H9 (cell line): ENCODE measurements around the gene CHI3L2. TPM values are rescaled to one million over a fixed set of nuclear protein-coding genes. Genes with fewer than 3 reads are reported as not detected.

Source experiments
- DNase-seq: peaks from one replicate; pipeline ENCODE4 v3.0.0-alpha.2; 2017
- H2AFZ ChIP-seq: one replicate; pipeline ENCODE4 v1.6.1; 2013; ENCODE audit warnings: mild to moderate bottlenecking, low read length, control low read depth, moderate library complexity
- H2AK5ac ChIP-seq: 2 replicates; pipeline ENCODE4 v1.6.1; 2013; ENCODE audit warnings: low read length, control low read depth, mixed read lengths; ENCODE audit not compliant: insufficient read length
- H2BK120ac ChIP-seq: one replicate; pipeline ENCODE4 v1.6.1; 2013; ENCODE audit warnings: low read depth, mild to moderate bottlenecking, low read length, control low read depth, inconsistent platforms; ENCODE audit not compliant: poor library complexity, severe bottlenecking
- H2BK12ac ChIP-seq: 2 replicates; pipeline ENCODE4 v1.6.1; 2013; ENCODE audit warnings: low read length, control low read depth, mixed read lengths, low read depth; ENCODE audit not compliant: insufficient read length
- H2BK15ac ChIP-seq: 2 replicates; pipeline ENCODE4 v1.6.1; 2013; ENCODE audit warnings: low read depth, low read length, control low read depth
- H2BK20ac ChIP-seq: one replicate; pipeline ENCODE4 v1.6.1; 2013; ENCODE audit warnings: low read depth, mild to moderate bottlenecking, low read length, control low read depth, inconsistent platforms; ENCODE audit not compliant: poor library complexity, severe bottlenecking
- H2BK5ac ChIP-seq: 2 replicates; pipeline ENCODE4 v1.6.1; 2013; ENCODE audit warnings: low read length, control low read depth, mixed read lengths; ENCODE audit not compliant: insufficient read length
- H3K14ac ChIP-seq: 2 replicates; pipeline ENCODE4 v1.6.1; 2013; ENCODE audit warnings: low read length, control low read depth; ENCODE audit not compliant: insufficient read depth
- H3K18ac ChIP-seq: 2 replicates; pipeline ENCODE4 v1.6.1; 2013; ENCODE audit warnings: low read depth, mild to moderate bottlenecking, mixed read lengths, low read length, control low read depth; ENCODE audit not compliant: insufficient read length
- H3K23ac ChIP-seq: 2 replicates; pipeline ENCODE4 v1.6.1; 2013; ENCODE audit warnings: low read length, control low read depth, mixed read lengths, low read depth; ENCODE audit not compliant: insufficient read length
- H3K23me2 ChIP-seq: 2 replicates; pipeline ENCODE4 v1.6.1; 2013; ENCODE audit warnings: low read depth, mild to moderate bottlenecking, mixed read lengths, low read length, control low read depth; ENCODE audit not compliant: insufficient read length, poor library complexity, severe bottlenecking
- H3K27ac ChIP-seq: 2 replicates; pipeline ENCODE4 v1.5.1; 2013; ENCODE audit warnings: low read length, control low read depth, mixed read lengths, low read depth; ENCODE audit not compliant: insufficient read length
- H3K27me3 ChIP-seq: 2 replicates; pipeline ENCODE4 v1.6.1; 2013; ENCODE audit warnings: low read length, control low read depth, inconsistent platforms; ENCODE audit not compliant: insufficient read depth
- H3K4ac ChIP-seq: 2 replicates; pipeline ENCODE4 v1.6.1; 2013; ENCODE audit warnings: low read depth, mild to moderate bottlenecking, control low read depth, inconsistent platforms, low read length, moderate library complexity
- H3K4me1 ChIP-seq: 2 replicates; pipeline ENCODE4 v1.6.1; 2013; ENCODE audit warnings: low read length, control low read depth, inconsistent platforms; ENCODE audit not compliant: insufficient read depth
- H3K4me2 ChIP-seq: 2 replicates; pipeline ENCODE4 v1.6.1; 2013; ENCODE audit warnings: low read length, control low read depth, mixed read lengths; ENCODE audit not compliant: insufficient read length, insufficient read depth
- H3K56ac ChIP-seq: 2 replicates; pipeline ENCODE4 v1.6.1; 2013; ENCODE audit warnings: low read depth, mild to moderate bottlenecking, mixed read lengths, low read length, control low read depth; ENCODE audit not compliant: insufficient read length
- H3K79me1 ChIP-seq: 2 replicates; pipeline ENCODE4 v1.6.1; 2013; ENCODE audit warnings: low read depth, mild to moderate bottlenecking, moderate library complexity, low read length, control low read depth, inconsistent platforms; ENCODE audit not compliant: insufficient read depth, poor library complexity, severe bottlenecking
- H3K79me2 ChIP-seq: 2 replicates; pipeline ENCODE4 v1.6.1; 2013; ENCODE audit warnings: low read length, control low read depth, inconsistent platforms; ENCODE audit not compliant: insufficient read depth
- H3K9ac ChIP-seq: 2 replicates; pipeline ENCODE4 v1.6.1; 2013; ENCODE audit warnings: low read length, control low read depth, mixed read lengths; ENCODE audit not compliant: insufficient read length; ENCODE audit errors: extremely low read depth
- H3K9me3 ChIP-seq: one replicate; pipeline ENCODE4 v1.6.1; 2013; ENCODE audit warnings: low read depth, low read length, inconsistent platforms; ENCODE audit not compliant: control insufficient read depth
- H3T11ph ChIP-seq: one replicate; pipeline ENCODE4 v1.6.1; 2013; ENCODE audit warnings: mild to moderate bottlenecking, low read length, control low read depth, inconsistent platforms
- H4K20me1 ChIP-seq: one replicate; pipeline ENCODE4 v1.6.1; 2013; ENCODE audit not compliant: control insufficient read depth, insufficient read length, insufficient read depth
- H4K5ac ChIP-seq: 2 replicates; pipeline ENCODE4 v1.6.1; 2013; ENCODE audit warnings: low read depth, mild to moderate bottlenecking, mixed read lengths, low read length, control low read depth; ENCODE audit not compliant: insufficient read length
- H4K8ac ChIP-seq: replicated peaks from 2 replicates; pipeline ENCODE4 v1.6.1; 2013; ENCODE audit warnings: low read length, control low read depth, mixed read lengths, low read depth; ENCODE audit not compliant: insufficient read length
- H4K91ac ChIP-seq: 2 replicates; pipeline ENCODE4 v1.6.1; 2013; ENCODE audit warnings: low read depth, mild to moderate bottlenecking, moderate library complexity, mixed read lengths, low read length, control low read depth; ENCODE audit not compliant: insufficient read length
- H3K27ac Mint-ChIP-seq, 3 experiments: 2 replicates in 2 of 3; 3 replicates in 1 of 3; pipeline ENCODE4 v1.8.0; 2020 to 2021; ENCODE audit warnings: mixed read lengths in 3 of 3, mild to moderate bottlenecking in 1 of 3, moderate library complexity in 1 of 3
- H3K27me3 Mint-ChIP-seq: 2 replicates; pipeline ENCODE4 v1.8.0; 2021; ENCODE audit warnings: low read depth, mild to moderate bottlenecking, moderate library complexity, mixed read lengths
- H3K36me3 Mint-ChIP-seq, 3 experiments: 2 replicates in 2 of 3; 3 replicates in 1 of 3; pipeline ENCODE4 v1.8.0; 2020 to 2021; ENCODE audit warnings: low read depth in 3 of 3, mixed read lengths in 3 of 3; ENCODE audit not compliant: insufficient read depth in 1 of 3
- H3K4me1 Mint-ChIP-seq, 2 experiments: 2 replicates each; pipeline ENCODE4 v1.8.0; 2020; ENCODE audit warnings: mixed read lengths in 2 of 2
- H3K4me3 Mint-ChIP-seq, 2 experiments: 2 replicates in 1 of 2; 3 replicates in 1 of 2; pipeline ENCODE4 v1.8.0; 2020 to 2021; ENCODE audit warnings: mild to moderate bottlenecking in 2 of 2, mixed read lengths in 2 of 2, moderate library complexity in 1 of 2
- H3K9me3 Mint-ChIP-seq, 2 experiments: 2 replicates in 1 of 2; 3 replicates in 1 of 2; pipeline ENCODE4 v1.8.0; 2020; ENCODE audit warnings: mild to moderate bottlenecking in 2 of 2, mixed read lengths in 2 of 2, moderate library complexity in 1 of 2
- CTCF ChIP-seq: fragments of 200-600 bp; sonication (generic); conservative IDR thresholded peaks from 3 replicates; pipeline ENCODE4 v1.8.0; 2021; ENCODE audit warnings: antibody characterized with exemption, mild to moderate bottlenecking
- WGBS: extraction: QIAGEN DNeasy Blood & Tissue Kit; methylation state at CpG from one replicate; pipeline ENCODE4 v1.1.7; 2013; ENCODE audit warnings: missing lambda C conversion rate, low lambda C conversion rate, mixed read lengths; ENCODE audit not compliant: insufficient read length; ENCODE audit errors: extremely low coverage; 5-methylcytosine and 5-hydroxymethylcytosine counted together
- total RNA-seq: library from RNA; stranded (reverse); gene quantifications from 2 replicates; pipeline ENCODE4 v1.2.1, GENCODE V29; 2021

Gene CHI3L2
- total RNA-seq, 1 experiment from 2014 or later, result not detected

- H3K9me3 Mint-ChIP-seq, result no peaks in the 10 kb centered on the region
- no peak overlapping the region for H4K91ac ChIP-seq
- H4K5ac ChIP-seq, result no peak overlapping the region
- no peak overlapping the region for H2BK120ac ChIP-seq
- no peaks in the 10 kb centered on the region for H3K4me1 ChIP-seq
- no peak for DNase-seq
- H3K23ac ChIP-seq, result no peak overlapping the region
- no peaks in the 10 kb centered on the region for H3K9me3 ChIP-seq
- no peaks in the 10 kb centered on the region for H3K79me1 ChIP-seq
- no peak overlapping the region for H2BK20ac ChIP-seq
- TF ChIP-seq CTCF, result no peak
- no peak overlapping the region for H3K27ac Mint-ChIP-seq
- no peak overlapping the region for H2BK5ac ChIP-seq
- H3K36me3 Mint-ChIP-seq, result no peaks in the 10 kb centered on the region
- no peak overlapping the region for H3T11ph ChIP-seq
- H3K18ac ChIP-seq, result no peak overlapping the region
- no peak overlapping the region for H3K27ac ChIP-seq
- H3K9ac ChIP-seq, result no peak overlapping the region
- no peak overlapping the region for H3K4me3 Mint-ChIP-seq
- H2BK12ac ChIP-seq, result no peak overlapping the region
- no peak overlapping the region for H3K4me2 ChIP-seq
- no peaks in the 10 kb centered on the region for H3K23me2 ChIP-seq
- H2AK5ac ChIP-seq, result no peak overlapping the region
- WGBS, result no CpG with 5 or more reads among the region's 5 CpGs
- no peaks in the 10 kb centered on the region for H3K79me2 ChIP-seq
- H4K20me1 ChIP-seq, result no peaks in the 10 kb centered on the region
- H3K4ac ChIP-seq, result no peak overlapping the region
- no peaks in the 10 kb centered on the region for H3K27me3 Mint-ChIP-seq
- H3K27me3 ChIP-seq, result no peaks in the 10 kb centered on the region
- no peak overlapping the region for H3K56ac ChIP-seq
- H3K4me1 Mint-ChIP-seq, result no peaks in the 10 kb centered on the region
- no peak overlapping the region for H4K8ac ChIP-seq
- no peak overlapping the region for H2BK15ac ChIP-seq
- H2AFZ ChIP-seq, result no peak overlapping the region
- no peak overlapping the region for H3K14ac ChIP-seq
Observed at GRCh38 chr1:111289371-111289770, 61.9 kb downstream of the CHI3L2 start.
